SK-N-SH treated with all-trans-retinoic acid at 6 μM for 48 hours (cell line): Measurements from ENCODE around the gene TSPAN18.
A peak's percentile ranks its signal among the peaks of the same experiment; 100 is the strongest.

Source experiments
- ATAC-seq: fragments of 200-7000 bp; cut with Tn5 transposase; 3 replicates; pipeline ENCODE4 v1.9.1; 2020; ENCODE audit warnings: mild to moderate bottlenecking, moderate library complexity
- ARNTL ChIP-seq: fragments of 450-650 bp; formaldehyde crosslinking; IDR thresholded peaks from 2 replicates; pipeline ENCODE4 v1.5.0; 2020; ENCODE audit warnings: low read depth, mild to moderate bottlenecking, moderate library complexity, borderline replicate concordance
- BACH2 ChIP-seq: fragments of 250-450 bp; sonication (Bioruptor Pico); IDR thresholded peaks from 2 replicates; pipeline ENCODE4 v1.9.0; 2021; ENCODE audit warnings: mild to moderate bottlenecking, borderline replicate concordance
- CSDC2 ChIP-seq: fragments of 250-450 bp; sonication (Bioruptor Pico); IDR thresholded peaks from 2 replicates; pipeline ENCODE4 v1.5.0; 2020; ENCODE audit warnings: mild to moderate bottlenecking, moderate library complexity
- CSRNP3 ChIP-seq: fragments of 250-450 bp; sonication (Bioruptor Pico); IDR thresholded peaks from 2 replicates; pipeline ENCODE4 v1.5.1; 2021; ENCODE audit warnings: mild to moderate bottlenecking, moderate library complexity
- GLIS3 ChIP-seq: fragments of 250-450 bp; sonication (Bioruptor Pico); IDR thresholded peaks from 2 replicates; pipeline ENCODE4 v1.5.0; 2020; ENCODE audit warnings: mild to moderate bottlenecking, moderate library complexity
- ISL1 ChIP-seq: fragments of 250-450 bp; sonication (Bioruptor Pico); IDR thresholded peaks from 2 replicates; pipeline ENCODE4 v2.1.2; 2022; ENCODE audit warnings: mild to moderate bottlenecking, moderate library complexity
- OSR1 ChIP-seq: fragments of 250-450 bp; sonication (Bioruptor Pico); IDR thresholded peaks from 2 replicates; pipeline ENCODE4 v1.8.0; 2022; ENCODE audit warnings: moderate library complexity, mild to moderate bottlenecking, inconsistent platforms
- POU6F1 ChIP-seq: fragments of 250-450 bp; sonication (Bioruptor Pico); IDR thresholded peaks from 2 replicates; pipeline ENCODE4 v1.8.0; 2021; ENCODE audit warnings: low read depth, mild to moderate bottlenecking, moderate library complexity, borderline replicate concordance
- PPARA ChIP-seq: fragments of 250-450 bp; sonication (Bioruptor Pico); IDR thresholded peaks from 2 replicates; pipeline ENCODE4 v1.5.0; 2020; ENCODE audit warnings: mild to moderate bottlenecking, borderline replicate concordance
- TCF4 ChIP-seq: fragments of 250-450 bp; sonication (Bioruptor Pico); IDR thresholded peaks from 2 replicates; pipeline ENCODE4 v1.8.0; 2021; ENCODE audit warnings: mild to moderate bottlenecking, moderate library complexity, borderline replicate concordance
- TSHZ2 ChIP-seq: fragments of 250-450 bp; sonication (Bioruptor Pico); IDR thresholded peaks from 2 replicates; pipeline ENCODE4 v1.5.0; 2020; ENCODE audit warnings: mild to moderate bottlenecking, moderate library complexity
- ZC3H10 ChIP-seq: fragments of 250-450 bp; sonication (Bioruptor Pico); IDR thresholded peaks from 2 replicates; pipeline ENCODE4 v1.5.1; 2021; ENCODE audit warnings: mild to moderate bottlenecking, moderate library complexity
- ZFP3 ChIP-seq: fragments of 250-450 bp; sonication (Bioruptor Pico); IDR thresholded peaks from 2 replicates; pipeline ENCODE4 v1.5.0; 2020; ENCODE audit warnings: mild to moderate bottlenecking, moderate library complexity
- ZNF565 ChIP-seq: fragments of 450-650 bp; formaldehyde crosslinking; conservative IDR thresholded peaks from 2 replicates; pipeline ENCODE4 v1.5.0; 2020; ENCODE audit warnings: low read depth, mild to moderate bottlenecking, moderate library complexity
- ZNF8 ChIP-seq: fragments of 450-650 bp; formaldehyde crosslinking; IDR thresholded peaks from 2 replicates; pipeline ENCODE4 v1.5.0; 2020; ENCODE audit warnings: mild to moderate bottlenecking, moderate library complexity

TSPAN18 gene

GRCh38 chr11:44931466-44931865 lies 204.7 kb downstream of the TSPAN18 start:
- TF ChIP-seq ZC3H10 (CRISPR knock-in tag): no peak
- ATAC-seq: no peak

- no peak for ATAC-seq
- TF ChIP-seq GLIS3 (no peak), TCF4 (CRISPR knock-in tag) (no peak)
Observed at GRCh38 chr11:44934110-44934509, 207.3 kb downstream of the TSPAN18 start.

- TF ChIP-seq ISL1: no peak
- TF ChIP-seq ZNF8: no peak
- no peak for TF ChIP-seq ZFP3 (CRISPR knock-in tag)
- no peak for ATAC-seq
Observed at GRCh38 chr11:44934735-44935250, 208.0 kb downstream of the TSPAN18 start.

GRCh38 chr11:44936525-44936924 lies 209.8 kb downstream of the TSPAN18 start:
- TF ChIP-seq CSDC2 (CRISPR knock-in tag): no peak
- TF ChIP-seq PPARA (CRISPR knock-in tag): no peak
- TF ChIP-seq ARNTL: no peak
- no peak for TF ChIP-seq TSHZ2 (CRISPR knock-in tag)
- no peak for TF ChIP-seq POU6F1
- TF ChIP-seq ZFP3 (CRISPR knock-in tag): no peak
- ATAC-seq: peak; percentile 96

GRCh38 chr11:44936951-44937543 lies 210.3 kb downstream of the TSPAN18 start:
- ATAC-seq: no peak; the same call in 2 of the 3 replicates
- no peak for TF ChIP-seq CSRNP3 (CRISPR knock-in tag)
- no peak for TF ChIP-seq OSR1 (CRISPR knock-in tag)
- TF ChIP-seq TCF4 (CRISPR knock-in tag): no peak
- TF ChIP-seq TSHZ2 (CRISPR knock-in tag): no peak
- TF ChIP-seq BACH2 (CRISPR knock-in tag): no peak
- no peak for TF ChIP-seq ZNF8
- TF ChIP-seq CSDC2 (CRISPR knock-in tag): no peak
- no peak for TF ChIP-seq ZNF565 (CRISPR knock-in tag)
